GM21390 (cell line): Measurements from ENCODE around the gene OR2M7.
A peak's percentile ranks its signal among the peaks of the same experiment; 100 is the strongest.
"Not testable (repeated sequence)": the region's sequence is repeated elsewhere in the genome, so short reads cannot be mapped to it uniquely, and the experiment has no call there.

Source experiments
- ATAC-seq: cut with Tn5 transposase; IDR thresholded peaks from one replicate; pipeline ENCODE4 v1.9.1; 2021; ENCODE audit not compliant: unreplicated experiment

OR2M7 gene

GRCh38 chr1:248324468-248324867, at the start of gene OR2M7:
Gene OR2M7, minus strand, starts transcription at chr1:248324568. Its CDS starts 0 bp downstream, at chr1:248324568.
- no peak for ATAC-seq

GRCh38 chr1:248373761-248374160, 49.4 kb upstream of the OR2M7 start:
- ATAC-seq: no peak

- ATAC-seq: peak; percentile 46
Observed at GRCh38 chr1:248372394-248372793, 48.0 kb upstream of the OR2M7 start.

- no peak for ATAC-seq
Observed at GRCh38 chr1:248366609-248367008, 42.2 kb upstream of the OR2M7 start.

- no peak for ATAC-seq
Observed at GRCh38 chr1:248361121-248361715, 36.9 kb upstream of the OR2M7 start, which contains the start of gene OR2T4. Gene OR2T4, plus strand, starts transcription at chr1:248361665. Its CDS starts 0 bp downstream, at chr1:248361665.

GRCh38 chr1:248359415-248359814, 35.0 kb upstream of the OR2M7 start:
- ATAC-seq: no peak

GRCh38 chr1:248348475-248348874, 24.1 kb upstream of the OR2M7 start, which contains the start of gene OR14C36:
Gene OR14C36, plus strand, starts transcription at chr1:248348775. Its CDS starts 0 bp downstream, at chr1:248348775.
- no peak for ATAC-seq

- ATAC-seq: no peak
Observed at GRCh38 chr1:248343451-248343850, 19.1 kb upstream of the OR2M7 start.

GRCh38 chr1:248316796-248317195, 7.6 kb downstream of the OR2M7 start:
- no peak for ATAC-seq

- ATAC-seq: not testable (repeated sequence)
Observed at GRCh38 chr1:248306740-248307139, 17.6 kb downstream of the OR2M7 start.

- ATAC-seq: no peak
Observed at GRCh38 chr1:248306103-248306502, 18.3 kb downstream of the OR2M7 start.

- not testable (repeated sequence) for ATAC-seq
Observed at GRCh38 chr1:248305672-248306071, 18.7 kb downstream of the OR2M7 start.

- no peak for ATAC-seq
Observed at GRCh38 chr1:248303324-248303723, 21.0 kb downstream of the OR2M7 start, which contains the start of gene OR2T12. Gene OR2T12, minus strand, starts transcription at chr1:248303424. Its CDS starts 7,846 bp downstream, at chr1:248295578.

GRCh38 chr1:248288391-248288790, 36.0 kb downstream of the OR2M7 start:
- no peak for ATAC-seq

- no peak for ATAC-seq
Observed at GRCh38 chr1:248277876-248278275, 46.5 kb downstream of the OR2M7 start, which contains the start of gene OR2T33. Gene OR2T33, minus strand, starts transcription at chr1:248277976. Its CDS starts 4,162 bp downstream, at chr1:248273814.
